HG03565 (cell line): Measurements from ENCODE around the gene ZNF385A.

Experiments
- ATAC-seq: cut with Tn5 transposase; IDR thresholded peaks from one replicate; pipeline ENCODE4 v1.9.1; 2021; ENCODE audit warnings: mild to moderate bottlenecking, moderate library complexity; ENCODE audit not compliant: unreplicated experiment

ZNF385A gene

DNA sequence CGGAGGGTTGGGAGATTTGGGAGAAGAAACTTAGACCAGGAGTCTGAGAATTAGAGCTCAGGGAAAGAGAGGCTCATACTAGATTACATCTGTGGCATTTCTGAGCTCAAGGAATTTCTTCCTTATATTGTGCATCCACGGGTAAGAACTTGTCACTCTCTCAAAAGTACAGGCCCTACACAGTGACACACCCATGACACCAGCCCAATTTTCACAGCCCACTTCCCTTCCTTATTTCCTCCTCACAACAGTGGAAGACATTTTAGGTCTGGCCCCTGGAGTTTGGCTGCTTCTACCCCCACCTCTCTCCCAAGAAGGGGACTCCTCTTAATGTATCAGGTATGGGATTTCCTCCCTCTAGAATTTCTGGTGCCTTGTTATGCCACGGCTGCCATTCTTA is 9.2 kb upstream of the ZNF385A start:
- no peak for ATAC-seq

DNA sequence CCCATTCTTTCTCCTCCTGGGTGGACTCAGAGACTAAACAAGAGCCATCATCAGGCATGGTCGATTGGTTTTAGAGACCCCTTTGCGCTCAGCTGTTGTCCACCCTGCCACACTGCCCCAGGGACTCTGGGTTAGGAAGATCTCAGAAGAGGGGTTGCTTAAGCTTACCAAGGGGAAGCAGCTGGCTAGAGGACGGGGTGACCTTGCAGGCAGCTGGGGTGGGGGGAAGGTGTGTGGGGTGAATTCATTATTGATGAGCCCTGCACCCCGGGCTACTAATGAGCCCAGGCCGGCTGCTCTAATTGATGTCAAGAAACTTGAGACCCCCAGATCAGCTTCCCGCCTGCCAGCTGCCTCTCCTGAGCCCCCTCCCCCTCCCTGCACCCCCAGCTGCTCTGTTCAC is 8.7 kb upstream of the ZNF385A start:
- no peak for ATAC-seq

- ATAC-seq: no peak
Measured at GRCh38 chr12:54392485-54393206, 8.1 kb upstream of the ZNF385A start.

- ATAC-seq: no peak
Measured at GRCh38 chr12:54390668-54391551, 6.4 kb upstream of the ZNF385A start.

GRCh38 chr12:54390176-54390667 is 5.7 kb upstream of the ZNF385A start:
- ATAC-seq: no peak

DNA sequence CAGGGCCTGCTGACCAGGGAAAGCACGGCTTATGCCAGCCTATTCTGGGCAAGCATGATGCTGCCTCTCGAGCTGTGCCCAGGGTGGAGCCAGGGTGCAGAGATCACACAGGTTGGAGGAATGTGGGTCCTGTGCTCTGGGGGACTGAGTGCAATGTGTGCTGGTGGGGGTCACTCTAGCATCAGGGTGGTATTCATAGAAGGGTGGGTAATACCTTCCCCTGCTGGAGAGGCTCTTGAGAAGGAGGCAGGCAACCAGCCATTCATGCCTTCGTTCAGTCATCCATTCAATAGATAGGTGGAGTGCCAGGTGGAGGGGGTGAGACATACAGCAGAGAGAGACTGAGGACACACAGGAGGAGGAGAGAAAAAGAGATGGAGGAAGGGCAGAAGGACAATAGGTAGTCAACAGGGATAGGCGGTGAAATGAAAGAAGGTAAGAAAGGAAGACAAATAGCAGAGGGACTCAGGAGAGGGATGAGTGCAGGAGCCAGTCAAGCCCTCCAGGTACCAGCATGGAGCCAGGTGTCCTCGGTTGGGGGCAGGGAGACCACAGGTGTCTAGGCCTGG is 5.2 kb upstream of the ZNF385A start:
- ATAC-seq: no peak

GRCh38 chr12:54389134-54389508 is 4.6 kb upstream of the ZNF385A start:
- ATAC-seq: no peak

DNA sequence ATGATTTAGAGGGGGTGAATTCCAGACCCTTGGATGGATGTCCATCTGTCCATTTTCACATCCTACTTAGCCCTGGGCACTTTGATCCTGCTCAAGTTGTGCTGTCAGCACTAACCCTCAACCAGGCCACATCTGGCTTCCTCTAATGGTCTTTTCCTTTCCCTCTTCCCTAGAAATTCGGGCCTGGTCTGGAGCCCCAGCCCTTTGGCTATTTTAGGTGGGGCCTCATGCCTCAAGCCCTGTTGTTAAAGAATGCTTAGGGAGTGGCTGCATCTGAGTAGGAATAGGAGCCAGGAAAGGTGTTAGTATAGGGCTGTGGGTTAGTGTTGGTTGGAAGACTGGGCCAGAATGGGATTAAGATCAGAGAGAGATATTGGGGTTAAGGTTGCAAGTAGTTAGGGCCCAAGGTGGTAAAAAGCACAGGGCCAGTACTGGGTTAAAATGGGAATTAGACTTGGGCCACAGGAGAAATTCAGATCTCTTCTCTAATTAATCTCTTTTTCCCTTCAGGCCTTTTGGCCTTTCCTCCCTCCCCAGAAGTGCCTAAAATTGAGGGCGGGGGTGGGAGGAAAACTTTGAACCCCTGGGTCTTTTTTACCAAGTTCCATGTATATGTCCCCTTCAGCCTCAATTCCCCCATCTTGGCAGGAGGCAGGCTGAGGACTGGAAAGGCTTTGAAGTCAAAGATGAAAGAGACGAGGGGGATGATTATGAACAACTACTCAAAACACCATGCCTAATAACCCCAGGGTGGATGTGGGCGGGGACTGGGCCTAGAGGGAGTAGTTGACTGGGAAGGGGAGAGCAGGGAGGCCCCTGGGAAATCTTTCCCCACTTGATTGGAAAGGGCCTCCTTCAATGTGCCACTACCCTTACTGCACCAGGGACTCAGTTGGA is 4.0 kb upstream of the ZNF385A start:
- ATAC-seq: no peak

DNA sequence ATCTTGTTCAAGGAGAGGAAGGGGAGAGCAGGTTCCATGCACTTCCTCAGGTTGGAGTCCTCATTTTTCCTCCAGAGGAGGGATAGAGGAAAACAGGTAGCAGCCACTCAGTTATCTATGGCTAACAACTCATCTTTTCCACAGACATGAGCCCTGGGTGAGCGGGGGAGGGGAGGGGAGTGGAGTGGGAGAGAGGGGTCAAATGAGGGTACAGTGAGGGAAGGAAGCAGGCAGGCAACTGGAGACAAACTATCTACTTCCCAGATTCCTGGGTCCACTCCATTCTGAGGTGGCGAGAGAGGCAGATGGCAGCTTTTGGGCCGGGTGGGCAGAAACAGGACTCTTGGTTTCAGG is 2.6 kb upstream of the ZNF385A start:
- ATAC-seq: no peak

GRCh38 chr12:54386403-54387113 is 2.0 kb upstream of the ZNF385A start:
- ATAC-seq: no peak

- peak; percentile 58 for ATAC-seq
Measured at GRCh38 chr12:54385251-54385914, 850 bp upstream of the ZNF385A start.

- no peak for ATAC-seq
Measured at GRCh38 chr12:54383041-54383609, 1.4 kb downstream of the ZNF385A start.

GRCh38 chr12:54381136-54381535 is 3.4 kb downstream of the ZNF385A start:
- ATAC-seq: no peak

- ATAC-seq: no peak
Measured at GRCh38 chr12:54379398-54380201, 4.9 kb downstream of the ZNF385A start.

DNA sequence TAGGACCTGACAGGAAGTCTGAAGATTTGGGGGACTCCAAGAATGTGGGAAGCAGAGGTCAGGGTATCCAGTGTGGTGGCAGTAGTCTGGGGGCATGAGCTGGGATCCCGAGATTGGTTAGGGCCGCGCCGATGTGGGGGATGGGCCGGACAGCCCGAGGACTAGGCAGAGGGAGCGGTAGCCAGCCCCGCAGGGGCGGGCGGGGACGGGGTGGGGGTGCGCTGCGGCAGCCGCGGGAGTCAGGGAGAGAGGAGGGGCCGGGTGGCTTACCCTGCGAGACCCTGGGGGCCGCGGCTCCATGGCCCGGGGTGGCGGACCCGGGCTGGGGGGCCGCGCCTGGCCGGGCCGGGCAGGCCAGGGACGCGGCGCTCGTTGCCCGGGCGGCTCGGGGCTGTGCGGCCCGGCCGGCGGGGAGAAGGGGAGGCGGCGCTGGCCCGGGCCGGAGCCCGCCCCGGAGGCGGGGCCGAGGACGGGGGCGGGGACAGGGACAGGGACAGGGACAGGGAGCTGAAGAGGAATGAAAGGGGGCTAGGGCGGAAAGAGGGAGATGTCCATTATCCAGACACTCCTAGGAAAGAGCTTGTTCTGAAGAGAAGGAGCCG is 5.6 kb downstream of the ZNF385A start:
- no peak for ATAC-seq

GRCh38 chr12:54377797-54378515 is 6.6 kb downstream of the ZNF385A start:
- no peak for ATAC-seq

DNA sequence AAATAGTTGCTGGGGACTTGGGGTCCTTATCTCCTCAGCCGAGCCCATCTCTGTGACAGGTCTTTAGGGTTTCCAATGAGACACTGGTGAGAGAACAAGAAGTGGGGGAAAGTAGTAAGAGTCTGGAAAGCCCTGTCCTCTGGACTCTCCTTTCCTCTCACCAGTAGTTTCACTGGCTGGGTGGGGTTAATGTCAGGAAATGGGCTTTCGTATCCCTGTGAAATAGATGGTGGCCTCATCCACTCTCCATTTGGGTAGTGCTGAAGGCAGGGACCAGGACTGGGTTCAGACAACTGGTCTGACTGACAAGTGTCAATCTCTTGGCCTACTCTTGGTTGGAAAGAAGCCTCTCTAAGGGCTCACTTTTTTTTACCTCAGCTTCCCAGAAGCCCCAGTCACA is 7.5 kb downstream of the ZNF385A start:
- ATAC-seq: no peak
